WTC11 (cell line): ENCODE results near the gene CDCA4.

Source experiments
- CTCF ChIP-seq: fragments of 200-600 bp; IDR thresholded peaks from 2 replicates; pipeline ENCODE4 v1.8.0; 2022; ENCODE audit warnings: antibody characterized with exemption
- ELF4 ChIP-seq: sonication (generic); formaldehyde crosslinking; IDR thresholded peaks from 2 replicates; pipeline ENCODE4 v1.8.1; 2022; ENCODE audit warnings: low read depth, mild to moderate bottlenecking, moderate library complexity, missing genetic modification reagents
- ESRRA ChIP-seq: sonication (generic); formaldehyde crosslinking; IDR thresholded peaks from 2 replicates; pipeline ENCODE4 v1.8.1; 2022; ENCODE audit warnings: mild to moderate bottlenecking, missing genetic modification reagents, borderline replicate concordance
- JUN ChIP-seq: sonication (generic); formaldehyde crosslinking; IDR thresholded peaks from 2 replicates; pipeline ENCODE4 v1.8.0; 2023; ENCODE audit warnings: mild to moderate bottlenecking, missing genetic modification reagents
- NFYB ChIP-seq: sonication (generic); formaldehyde crosslinking; conservative IDR thresholded peaks from 2 replicates; pipeline ENCODE4 v1.8.0; 2022; ENCODE audit warnings: low read depth, missing genetic modification reagents
- SMAD3 ChIP-seq: sonication (generic); formaldehyde crosslinking; IDR thresholded peaks from 2 replicates; pipeline ENCODE4 v1.8.0; 2022; ENCODE audit warnings: missing genetic modification reagents, mild to moderate bottlenecking, borderline replicate concordance
- SP1 ChIP-seq: sonication (generic); formaldehyde crosslinking; conservative IDR thresholded peaks from 2 replicates; pipeline ENCODE4 v1.8.1; 2022; ENCODE audit warnings: missing genetic modification reagents
- STAT6 ChIP-seq: sonication (generic); formaldehyde crosslinking; conservative IDR thresholded peaks from 2 replicates; pipeline ENCODE4 v1.8.1; 2023; ENCODE audit warnings: mild to moderate bottlenecking, low read depth, missing genetic modification reagents, moderate library complexity
- USF1 ChIP-seq: sonication (generic); formaldehyde crosslinking; IDR thresholded peaks from 2 replicates; pipeline ENCODE4 v1.8.0; 2022; ENCODE audit warnings: mild to moderate bottlenecking, missing genetic modification reagents
- ZBTB43 ChIP-seq: sonication (generic); formaldehyde crosslinking; IDR thresholded peaks from 2 replicates; pipeline ENCODE4 v1.8.1; 2023; ENCODE audit warnings: mild to moderate bottlenecking, missing genetic modification reagents
- ZNF121 ChIP-seq: sonication (generic); formaldehyde crosslinking; IDR thresholded peaks from 2 replicates; pipeline ENCODE4 v1.8.0; 2023; ENCODE audit warnings: missing genetic modification reagents
- ZNF138 ChIP-seq: sonication (generic); formaldehyde crosslinking; conservative IDR thresholded peaks from 2 replicates; pipeline ENCODE4 v1.8.1; 2022; ENCODE audit warnings: mild to moderate bottlenecking, moderate library complexity, missing genetic modification reagents
- ZNF416 ChIP-seq: fragments of 250-450 bp; sonication (Bioruptor Pico); IDR thresholded peaks from 2 replicates; pipeline ENCODE4 v1.9.0; 2021; ENCODE audit warnings: mild to moderate bottlenecking, inconsistent platforms
- ZNF671 ChIP-seq: fragments of 250-450 bp; sonication (Bioruptor Pico); IDR thresholded peaks from 2 replicates; pipeline ENCODE4 v1.8.0; 2021; ENCODE audit warnings: mild to moderate bottlenecking

GRCh38 chr14:105005929-105006830 is 14.7 kb downstream of the CDCA4 start:
- TF ChIP-seq ZNF416 (CRISPR knock-in tag) (no peak), CTCF (no peak), STAT6 (no peak), SMAD3 (CRISPR knock-in tag) (no peak), ZNF671 (CRISPR knock-in tag) (no peak), NFYB (CRISPR knock-in tag) (no peak), USF1 (CRISPR knock-in tag) (no peak), ESRRA (no peak), SP1 (no peak), ZNF121 (CRISPR knock-in tag) (no peak), ZBTB43 (CRISPR knock-in tag) (no peak), ELF4 (CRISPR knock-in tag) (no peak), ZNF138 (CRISPR knock-in tag) (no peak), JUN (CRISPR knock-in tag) (no peak)
